ENCODE data around the gene RCE1.

Gene RCE1

GRCh38 chr11:66810576-66811185, 32.6 kb upstream of the RCE1 start:
- DNase-seq (ENCODE audit: low read depth in 1 of 2, low spot score in 1 of 2): no peak
- TF ChIP-seq POLR2AphosphoS5 (IDR thresholded peaks at IDR 0.05; ENCODE audit: low read depth) (no peak), SPI1 (IDR thresholded peaks at IDR 0.05; ENCODE audit: borderline replicate concordance, low read depth) (no peak), REST (IDR thresholded peaks at IDR 0.05; ENCODE audit: insufficient replicate concordance, low read depth) (no peak), GABPA (IDR thresholded peaks at IDR 0.05; ENCODE audit: low read depth) (no peak), CTCF (IDR thresholded peaks at IDR 0.05; ENCODE audit: insufficient read depth, low read length) (no peak)
- Histone ChIP-seq H3K27ac (replicated peaks) (no peak overlapping the region), H3K27me3 (ENCODE audit: insufficient read depth, poor library complexity, severe bottlenecking) (peaks cover 6% of the 10 kb centered on the region), H3K4me3 (replicated peaks; ENCODE audit: insufficient read depth, low read length) (no peak overlapping the region)

- H3K27ac ChIP-seq (replicated peaks): no peak overlapping the region
- TF ChIP-seq SPI1 (IDR thresholded peaks at IDR 0.05; ENCODE audit: borderline replicate concordance, low read depth) (no peak), REST (IDR thresholded peaks at IDR 0.05; ENCODE audit: insufficient replicate concordance, low read depth) (no peak), CTCF (IDR thresholded peaks at IDR 0.05; ENCODE audit: insufficient read depth, low read length) (no peak), GABPA (IDR thresholded peaks at IDR 0.05; ENCODE audit: low read depth) (no peak), POLR2AphosphoS5 (IDR thresholded peaks at IDR 0.05; ENCODE audit: low read depth) (no peak)
- DNase-seq (ENCODE audit: low read depth in 1 of 2, low spot score in 1 of 2): no peak
- no peak overlapping the region for H3K4me3 ChIP-seq (replicated peaks; ENCODE audit: insufficient read depth, low read length)
- peaks cover 4% of the 10 kb centered on the region for H3K27me3 ChIP-seq (ENCODE audit: insufficient read depth, poor library complexity, severe bottlenecking)
Measured at GRCh38 chr11:66814678-66815077, 28.6 kb upstream of the RCE1 start.

- no peaks in the 10 kb centered on the region for H3K27me3 ChIP-seq (ENCODE audit: insufficient read depth, poor library complexity, severe bottlenecking)
- DNase-seq (ENCODE audit: low read depth in 1 of 2, low spot score in 1 of 2): no peak
- no peak overlapping the region for H3K27ac ChIP-seq (replicated peaks)
- no peak overlapping the region for H3K4me3 ChIP-seq (replicated peaks; ENCODE audit: insufficient read depth, low read length)
- TF ChIP-seq SPI1 (IDR thresholded peaks at IDR 0.05; ENCODE audit: borderline replicate concordance, low read depth): no peak
- TF ChIP-seq CTCF (IDR thresholded peaks at IDR 0.05; ENCODE audit: insufficient read depth, low read length): no peak
- TF ChIP-seq REST (IDR thresholded peaks at IDR 0.05; ENCODE audit: insufficient replicate concordance, low read depth): no peak
Measured at GRCh38 chr11:66815646-66816045, 27.6 kb upstream of the RCE1 start.

Measured in HL-60 (cell line).